Tibial nerve (tissue), 4 donors: Measurements from ENCODE around the gene ADGRF5.

Source experiments
- CTCF ChIP-seq, 5 experiments: fragments of 200-600 bp in 3 of 5; fragments of 450-650 bp in 2 of 5; sonication (generic) in 3 of 5; IDR thresholded peaks; one replicate each; pipeline ENCODE4 v1.5.1; 2016 to 2019; ENCODE audit warnings: antibody characterized with exemption in 5 of 5, mild to moderate bottlenecking in 3 of 5, moderate library complexity in 2 of 5
- EP300 ChIP-seq, 2 donors: sonication (generic); formaldehyde crosslinking; IDR thresholded peaks; one replicate each; pipeline ENCODE4 v1.6.1; 2017; ENCODE audit warnings: antibody characterized with exemption in 2 of 2, mild to moderate bottlenecking in 1 of 2

GRCh38 chr6:46863791-46864190, 57.9 kb downstream of the ADGRF5 start:
- TF ChIP-seq CTCF (IDR thresholded peaks at IDR 0.05) = no peak
- no peak for TF ChIP-seq EP300 (IDR thresholded peaks at IDR 0.05)
